Stimulated activated CD4-positive, alpha-beta T cell treated with anti-CD3 and anti-CD28 coated beads, Interleukin-4, amount 100 ng/mL, for 1 hour (primary cell): ENCODE results near the gene BLOC1S6.
"Not testable (repeated sequence)": the region's sequence is repeated elsewhere in the genome, so short reads cannot be mapped to it uniquely, and the experiment has no call there.

Source experiments
- DNase-seq: peaks from one replicate; pipeline ENCODE4 v3.0.0-alpha.2; 2020

Gene BLOC1S6

GRCh38 chr15:45641999-45642932 is 55.1 kb downstream of the BLOC1S6 start:
- no peak for DNase-seq

DNA sequence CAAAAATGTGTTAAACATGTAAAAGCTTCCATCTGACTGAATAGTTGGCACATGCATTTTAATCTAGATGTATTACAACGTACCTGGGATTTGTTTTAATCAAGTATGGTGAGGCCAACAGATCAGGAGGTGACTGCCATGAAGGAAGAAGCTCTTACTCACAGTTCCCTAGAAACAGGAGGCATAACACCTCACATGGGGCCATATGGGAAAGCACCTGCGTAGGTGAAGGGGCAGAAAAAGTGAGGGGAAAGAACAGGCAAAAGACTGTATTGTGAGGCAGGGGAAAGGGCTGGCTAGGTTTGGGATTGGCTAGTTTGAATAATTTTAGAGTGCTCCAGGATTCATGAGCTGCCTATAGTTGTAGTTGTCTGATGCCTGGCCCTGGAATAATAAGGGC is 57.3 kb downstream of the BLOC1S6 start:
- no peak for DNase-seq

GRCh38 chr15:45645026-45645980 is 58.1 kb downstream of the BLOC1S6 start:
- no peak for DNase-seq

DNA sequence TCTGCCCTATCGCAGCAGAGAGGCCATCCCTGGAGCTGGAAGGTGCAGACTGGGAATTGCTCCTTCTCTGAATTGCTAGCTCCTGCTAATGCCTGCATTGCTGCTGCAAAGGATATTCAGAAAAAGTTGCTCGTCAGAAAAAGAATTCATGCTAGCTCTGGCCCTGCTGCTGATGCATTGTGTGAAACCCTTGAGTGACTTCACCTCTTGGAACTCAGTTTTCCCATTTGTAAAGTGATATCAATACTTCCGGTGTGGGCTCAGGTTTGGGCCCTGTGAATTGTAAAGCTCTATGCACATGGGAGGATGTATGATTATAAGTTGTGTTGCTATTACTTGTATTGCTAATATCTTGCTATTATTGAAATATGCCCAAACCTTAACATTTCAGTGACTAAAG is 59.0 kb downstream of the BLOC1S6 start:
- no peak for DNase-seq

GRCh38 chr15:45647828-45648227 is 60.6 kb downstream of the BLOC1S6 start:
- no peak for DNase-seq

GRCh38 chr15:45648521-45649200 is 61.5 kb downstream of the BLOC1S6 start:
- no peak for DNase-seq

GRCh38 chr15:45650007-45650406 is 62.8 kb downstream of the BLOC1S6 start:
- DNase-seq: not testable (repeated sequence)

DNA sequence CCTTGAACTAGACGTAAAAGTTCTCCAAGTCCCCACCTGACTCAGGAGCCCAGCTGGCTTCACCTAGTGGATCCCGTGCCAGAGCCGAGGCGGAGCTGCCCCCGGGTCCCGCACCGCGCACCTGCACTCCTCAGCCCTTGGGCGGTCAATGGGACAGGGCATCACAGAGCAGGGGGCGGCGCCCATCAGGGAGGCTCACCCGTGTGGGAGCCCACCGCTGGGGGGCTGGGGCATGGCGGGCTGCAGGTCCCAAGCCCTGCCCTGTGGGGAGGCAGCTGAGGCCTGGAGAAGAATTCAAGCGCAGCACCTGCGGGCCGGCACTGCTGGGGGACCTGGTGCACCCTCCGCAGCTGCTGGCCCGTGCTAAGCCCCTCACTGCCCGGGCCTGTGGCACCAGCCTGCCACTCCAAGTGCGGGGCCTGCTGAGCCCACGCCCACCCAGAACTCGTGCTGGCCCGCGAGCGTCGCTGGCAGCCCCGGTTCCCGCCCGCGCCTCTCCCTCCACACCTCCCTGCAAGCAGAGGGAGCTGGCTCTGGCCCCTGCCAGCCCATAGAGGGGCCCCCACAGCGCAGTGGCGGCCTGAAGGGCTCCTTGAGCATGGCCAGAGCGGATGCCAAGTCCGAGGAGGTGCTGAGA is 63.8 kb downstream of the BLOC1S6 start:
- DNase-seq: no peak

DNA sequence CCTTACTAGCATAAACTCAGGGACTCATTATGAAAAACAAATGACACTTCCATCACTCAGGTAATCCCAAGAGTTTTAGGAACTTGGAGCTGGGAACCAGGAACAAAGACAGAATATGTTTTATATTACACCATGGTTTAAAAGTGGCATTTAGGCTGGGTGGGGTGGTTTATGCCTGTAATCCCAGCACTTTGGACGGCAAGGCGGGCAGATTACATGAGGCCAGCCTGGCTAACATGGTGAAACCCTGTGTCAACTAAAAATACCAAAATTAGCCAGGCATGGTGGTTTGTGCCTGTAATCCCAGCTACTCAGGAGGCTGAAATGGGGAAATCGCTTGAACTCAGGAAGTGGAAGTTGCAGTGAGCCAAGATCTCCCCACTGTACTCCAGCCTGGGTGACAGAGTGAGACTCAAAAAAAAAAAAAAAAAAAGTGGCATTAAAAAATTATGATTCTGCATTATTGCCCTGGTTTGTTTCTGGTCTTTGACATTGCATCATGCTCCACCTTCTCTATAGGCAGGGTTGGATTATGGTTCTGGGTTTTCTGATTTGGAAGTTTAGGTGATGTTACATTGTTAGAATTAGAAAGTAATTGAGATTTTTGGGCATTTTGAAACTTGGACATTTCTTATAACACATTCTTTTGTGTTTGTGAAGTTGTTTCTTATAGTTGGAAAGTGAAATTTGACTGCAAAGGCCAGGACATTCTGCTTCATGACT is 66.7 kb downstream of the BLOC1S6 start:
- DNase-seq: no peak

- no peak for DNase-seq
Observed at GRCh38 chr15:45654749-45655148, 67.6 kb downstream of the BLOC1S6 start.

DNA sequence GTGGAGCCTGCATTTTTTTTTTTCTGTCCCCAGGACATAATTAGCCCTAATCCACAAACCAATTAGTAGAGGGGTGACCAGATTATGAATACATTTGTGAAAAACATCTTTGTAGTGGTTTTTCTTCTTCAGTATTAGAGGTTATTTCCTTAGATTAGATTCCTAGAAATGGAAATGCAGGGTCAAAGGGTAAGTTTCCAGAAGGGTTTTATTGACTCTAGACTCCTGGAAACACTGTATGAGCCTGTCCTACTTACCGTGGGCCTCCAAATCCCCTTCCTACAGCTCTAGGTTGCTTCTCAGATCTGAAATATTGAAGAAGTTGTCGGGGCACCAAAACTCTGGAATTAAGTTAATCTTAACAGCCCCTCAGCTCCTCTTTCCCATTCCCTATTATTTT is 70.1 kb downstream of the BLOC1S6 start:
- no peak for DNase-seq

DNA sequence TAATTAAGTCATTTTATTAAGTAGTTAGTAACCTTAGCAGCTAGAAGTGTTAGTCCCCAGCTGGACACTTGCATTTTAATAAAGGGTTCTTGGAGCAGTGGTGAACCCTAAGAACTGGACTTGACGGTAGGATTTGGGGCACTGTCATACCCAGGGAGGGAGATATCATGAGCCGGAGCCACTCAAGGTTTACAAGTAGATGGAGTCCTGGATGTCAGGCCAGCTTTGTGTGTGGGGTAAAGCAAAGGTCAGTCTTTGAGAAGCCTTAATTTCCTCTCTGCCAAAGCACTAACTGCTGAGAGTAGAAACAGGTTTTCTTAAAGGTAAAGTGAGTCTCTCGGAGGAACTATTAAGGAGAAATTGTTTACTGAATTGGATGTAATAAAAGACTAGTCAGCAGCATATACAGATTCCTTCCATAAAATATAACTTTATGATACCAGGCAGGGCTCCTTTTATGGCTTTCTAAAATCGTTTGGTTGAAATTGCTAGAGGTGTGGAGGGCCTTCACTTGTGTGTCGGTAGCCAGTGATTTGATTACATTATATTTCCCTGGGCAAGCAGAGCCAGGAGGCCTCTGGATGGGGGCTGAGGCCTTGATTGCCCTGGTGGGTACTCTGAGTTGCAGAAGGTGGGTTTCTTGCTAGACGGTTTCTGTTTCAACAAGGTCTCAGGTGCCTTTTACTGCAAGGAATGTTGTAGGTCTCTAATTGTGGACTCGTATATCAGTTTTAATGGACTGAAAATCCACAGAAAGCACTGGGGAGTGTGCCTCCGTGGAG is 70.8 kb downstream of the BLOC1S6 start:
- DNase-seq: no peak
